Measurements from ENCODE around the gene CSMD2.

DNA sequence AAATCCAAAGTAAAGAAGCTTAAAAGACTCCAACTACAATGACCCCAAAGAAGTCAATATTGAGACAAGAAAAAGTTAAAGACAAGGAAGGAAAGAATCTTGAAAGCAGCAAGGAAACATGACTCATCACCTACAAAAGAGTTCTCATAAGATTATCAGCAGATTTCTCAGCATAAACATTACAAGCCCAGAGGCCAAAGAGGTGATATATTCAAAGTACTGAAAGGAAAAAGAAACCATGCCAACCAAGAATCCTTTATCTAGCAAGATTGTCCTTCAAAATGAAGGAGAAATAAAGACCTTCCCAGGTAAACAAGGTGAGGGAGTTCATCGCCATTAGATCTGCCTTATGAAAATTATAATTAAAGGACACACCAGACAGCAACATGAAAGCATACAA is 49.8 kb downstream of the CSMD2 start:
- TF ChIP-seq POLR2A (IDR thresholded peaks at IDR 0.05; ENCODE audit: low read depth, low read length), result no peak
- no peak for TF ChIP-seq POLR2AphosphoS5 (IDR thresholded peaks at IDR 0.05; ENCODE audit: low read depth, low read length)
- no peak for TF ChIP-seq TAF1 (IDR thresholded peaks at IDR 0.05; ENCODE audit: borderline replicate concordance, low read depth, low read length)

Data from GM12892 (cell line).